WERI-Rb-1 (cell line): ENCODE measurements around the gene ATAD2B.

ENCODE experiments used
- DNase-seq: peaks from one replicate; pipeline ENCODE4 v3.0.0-alpha.2; 2020
- H3K27ac ChIP-seq: fragments of 250-450 bp; sonication (Bioruptor Pico); 2 replicates; pipeline ENCODE4 v1.5.1; 2020; ENCODE audit warnings: mild to moderate bottlenecking, moderate library complexity
- H3K27me3 ChIP-seq: fragments of 250-450 bp; sonication (Bioruptor Pico); 2 replicates; pipeline ENCODE4 v1.5.1; 2021; ENCODE audit warnings: mild to moderate bottlenecking, low read depth, moderate library complexity; ENCODE audit not compliant: insufficient read depth, severe bottlenecking
- H3K36me3 ChIP-seq: fragments of 250-450 bp; sonication (Bioruptor Pico); 2 replicates; pipeline ENCODE4 v1.5.1; 2020; ENCODE audit warnings: mild to moderate bottlenecking, moderate library complexity
- H3K4me3 ChIP-seq: 2 replicates; pipeline ENCODE4 v1.5.1; 2011; ENCODE audit warnings: low read depth, mild to moderate bottlenecking, control low read depth, low read length
- H3K9me3 ChIP-seq: fragments of 250-450 bp; sonication (Bioruptor Pico); 2 replicates; pipeline ENCODE4 v1.5.1; 2021; ENCODE audit warnings: mild to moderate bottlenecking, moderate library complexity; ENCODE audit not compliant: severe bottlenecking
- TF ChIP-seq, protein P1 (sequence below): IDR thresholded peaks from 2 replicates; pipeline ENCODE4 v1.5.1; 2011; ENCODE audit warnings: low read depth, mild to moderate bottlenecking, control low read depth, inconsistent platforms, low read length

The ATAD2B gene

DNA sequence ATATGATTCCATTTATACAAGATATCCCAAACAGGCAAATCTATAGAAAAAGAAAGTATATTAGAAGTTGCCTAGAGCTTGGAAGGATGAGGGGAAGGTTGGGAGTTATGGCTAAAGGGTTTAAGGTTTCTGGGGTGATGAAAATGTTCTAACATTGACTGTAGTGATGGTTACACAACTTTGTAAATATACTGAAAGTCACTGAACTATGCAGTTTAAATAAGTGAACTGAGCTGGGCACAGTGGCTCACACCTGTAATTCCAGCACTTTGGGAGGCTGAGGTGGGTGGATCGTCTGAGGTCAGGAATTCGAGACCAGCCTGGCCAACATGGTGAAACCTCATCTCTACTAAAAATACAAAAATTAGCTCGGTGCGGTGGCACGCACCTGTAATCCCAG, 91.5 kb downstream of the ATAD2B start:
- TF ChIP-seq, protein P1, sequence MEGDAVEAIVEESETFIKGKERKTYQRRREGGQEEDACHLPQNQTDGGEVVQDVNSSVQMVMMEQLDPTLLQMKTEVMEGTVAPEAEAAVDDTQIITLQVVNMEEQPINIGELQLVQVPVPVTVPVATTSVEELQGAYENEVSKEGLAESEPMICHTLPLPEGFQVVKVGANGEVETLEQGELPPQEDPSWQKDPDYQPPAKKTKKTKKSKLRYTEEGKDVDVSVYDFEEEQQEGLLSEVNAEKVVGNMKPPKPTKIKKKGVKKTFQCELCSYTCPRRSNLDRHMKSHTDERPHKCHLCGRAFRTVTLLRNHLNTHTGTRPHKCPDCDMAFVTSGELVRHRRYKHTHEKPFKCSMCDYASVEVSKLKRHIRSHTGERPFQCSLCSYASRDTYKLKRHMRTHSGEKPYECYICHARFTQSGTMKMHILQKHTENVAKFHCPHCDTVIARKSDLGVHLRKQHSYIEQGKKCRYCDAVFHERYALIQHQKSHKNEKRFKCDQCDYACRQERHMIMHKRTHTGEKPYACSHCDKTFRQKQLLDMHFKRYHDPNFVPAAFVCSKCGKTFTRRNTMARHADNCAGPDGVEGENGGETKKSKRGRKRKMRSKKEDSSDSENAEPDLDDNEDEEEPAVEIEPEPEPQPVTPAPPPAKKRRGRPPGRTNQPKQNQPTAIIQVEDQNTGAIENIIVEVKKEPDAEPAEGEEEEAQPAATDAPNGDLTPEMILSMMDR, result no peak
- H3K4me3 ChIP-seq, result no peak overlapping the region
- no peak for DNase-seq
- H3K27ac ChIP-seq, result no peak overlapping the region
- H3K36me3 ChIP-seq, result peaks cover 2% of the 10 kb centered on the region
- no peaks in the 10 kb centered on the region for H3K9me3 ChIP-seq
- no peaks in the 10 kb centered on the region for H3K27me3 ChIP-seq

DNA sequence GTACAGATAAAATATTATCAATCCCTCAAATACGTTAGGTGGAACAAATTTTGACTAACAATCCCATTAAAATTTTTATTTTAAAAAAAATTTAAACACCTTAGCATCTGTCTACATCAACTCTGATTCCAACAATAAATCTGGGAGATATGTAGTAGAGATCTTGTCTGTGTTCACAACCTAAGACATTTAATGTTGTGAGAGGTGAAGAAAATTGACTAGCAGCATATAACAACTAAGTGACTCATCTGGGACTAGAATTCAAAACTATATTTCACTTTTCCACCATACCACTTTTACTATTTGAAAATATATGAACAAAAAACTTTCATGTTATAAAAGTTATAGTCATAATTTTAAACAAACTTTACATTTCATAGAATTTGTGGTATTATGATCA, 97.9 kb downstream of the ATAD2B start:
- no peak for DNase-seq

GRCh38 chr2:23828256-23828980, 98.5 kb downstream of the ATAD2B start:
- Histone ChIP-seq H3K27ac (no peak overlapping the region), H3K4me3 (no peak overlapping the region), H3K27me3 (no peaks in the 10 kb centered on the region), H3K9me3 (no peaks in the 10 kb centered on the region), H3K36me3 (no peaks in the 10 kb centered on the region; the same call in 1 of the 2 replicates)
- TF ChIP-seq, protein P1, result no peak
- DNase-seq, result no peak

More for the DNA sequence above, 97.9 kb downstream of the ATAD2B start:
- no peaks in the 10 kb centered on the region; the same call in 1 of the 2 replicates for H3K36me3 ChIP-seq
- no peaks in the 10 kb centered on the region for H3K9me3 ChIP-seq
- H3K4me3 ChIP-seq, result no peak overlapping the region
- TF ChIP-seq, protein P1, result no peak
- H3K27me3 ChIP-seq, result no peaks in the 10 kb centered on the region
- H3K27ac ChIP-seq, result no peak overlapping the region

DNA sequence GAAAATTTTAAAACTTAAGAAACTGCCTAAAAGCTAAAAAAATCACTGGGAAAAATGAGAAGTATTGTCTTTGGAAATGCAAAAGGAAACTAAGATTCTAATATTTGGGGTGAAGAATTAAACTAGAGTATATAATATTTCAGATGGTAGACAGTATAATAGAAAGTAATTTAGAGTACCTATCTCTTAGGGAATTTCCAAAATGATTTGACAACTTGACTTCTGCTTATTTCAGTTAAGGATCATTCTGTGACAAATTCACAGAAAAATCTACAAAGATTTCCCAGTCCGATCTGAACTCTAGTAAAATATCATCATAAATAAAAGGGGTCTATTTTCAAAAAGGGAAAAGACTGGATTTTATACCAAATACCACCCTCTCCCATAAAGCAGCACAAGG, 99.6 kb downstream of the ATAD2B start:
- Histone ChIP-seq H3K27me3 (no peaks in the 10 kb centered on the region), H3K36me3 (no peaks in the 10 kb centered on the region; the same call in 1 of the 2 replicates), H3K27ac (no peak overlapping the region), H3K4me3 (no peak overlapping the region), H3K9me3 (no peaks in the 10 kb centered on the region)
- TF ChIP-seq, protein P1, result no peak
- no peak for DNase-seq

GRCh38 chr2:23826771-23827170, 100.2 kb downstream of the ATAD2B start:
- Histone ChIP-seq H3K27me3 (no peaks in the 10 kb centered on the region), H3K4me3 (no peak overlapping the region), H3K36me3 (no peaks in the 10 kb centered on the region), H3K9me3 (no peaks in the 10 kb centered on the region), H3K27ac (no peak overlapping the region)
- TF ChIP-seq, protein P1, result no peak
- DNase-seq, result no peak

DNA sequence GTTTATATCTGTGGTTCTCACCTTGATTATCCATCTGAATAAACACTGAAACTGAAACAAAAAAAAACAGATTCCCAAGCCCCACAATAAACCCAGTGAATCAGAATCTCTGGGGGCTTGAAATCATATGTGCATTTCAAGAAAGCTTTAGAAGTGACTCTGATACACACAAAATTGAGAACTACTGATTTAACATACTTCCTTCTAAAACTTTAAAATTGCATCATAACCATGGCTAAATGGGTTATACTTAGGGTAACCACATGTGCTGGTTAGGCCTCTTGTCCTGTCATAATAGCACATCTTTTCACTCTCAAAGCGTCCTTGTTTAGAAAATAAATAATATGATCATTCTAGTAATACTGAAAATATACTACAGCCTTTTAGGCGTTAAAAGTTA, 100.9 kb downstream of the ATAD2B start:
- TF ChIP-seq, protein P1, result no peak
- DNase-seq, result no peak
- H3K27ac ChIP-seq, result no peak overlapping the region

More for the DNA sequence above, 100.9 kb downstream of the ATAD2B start:
- Histone ChIP-seq H3K4me3 (no peak overlapping the region), H3K36me3 (no peaks in the 10 kb centered on the region), H3K27me3 (no peaks in the 10 kb centered on the region), H3K9me3 (no peaks in the 10 kb centered on the region)
